HG02798 (cell line): ENCODE measurements around the gene QRFP.

Experiments used
- ATAC-seq: cut with Tn5 transposase; IDR thresholded peaks from one replicate; pipeline ENCODE4 v1.9.1; 2021; ENCODE audit warnings: mild to moderate bottlenecking; ENCODE audit not compliant: unreplicated experiment, poor library complexity

QRFP gene

DNA sequence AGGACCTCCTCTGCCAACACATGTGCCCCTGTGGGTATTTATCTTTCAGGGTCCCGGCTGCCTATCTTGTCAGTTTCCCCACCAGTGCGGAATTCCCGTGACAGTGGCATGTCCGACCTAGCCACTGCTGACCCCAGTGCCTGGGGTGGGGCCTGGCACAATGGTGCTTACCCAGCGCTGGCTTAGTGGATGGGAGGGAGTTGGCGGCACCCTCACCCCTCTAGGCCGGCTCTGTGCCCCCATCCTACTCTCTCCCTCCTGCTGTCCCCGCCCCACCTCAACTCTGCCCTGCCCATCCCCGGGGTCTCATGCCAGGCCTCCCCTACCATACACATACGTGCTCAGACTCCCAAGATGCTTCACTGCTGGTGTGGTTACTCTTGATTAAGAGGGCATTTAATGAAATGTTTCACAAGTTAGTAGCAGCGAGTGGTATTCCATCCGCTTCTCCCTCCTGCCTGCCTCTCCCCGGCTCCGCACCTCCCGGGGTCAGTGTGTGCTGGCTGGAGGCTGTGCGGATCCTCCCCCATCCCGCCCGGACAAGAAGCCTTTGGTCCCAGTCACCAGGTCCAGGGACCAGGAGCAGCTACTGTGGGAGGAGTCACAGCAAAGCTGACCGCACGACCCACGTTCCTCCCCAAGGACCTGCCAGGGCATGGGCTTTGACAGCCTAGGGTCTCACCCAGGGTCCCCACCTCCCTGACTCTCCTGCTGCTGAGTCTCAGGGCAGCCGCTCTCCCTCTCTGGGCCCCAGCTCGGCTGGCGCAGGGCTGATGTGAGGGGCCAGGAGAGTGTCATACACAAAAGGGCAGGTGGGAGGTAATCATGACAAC, 9.5 kb upstream of the QRFP start:
- ATAC-seq: no peak

DNA sequence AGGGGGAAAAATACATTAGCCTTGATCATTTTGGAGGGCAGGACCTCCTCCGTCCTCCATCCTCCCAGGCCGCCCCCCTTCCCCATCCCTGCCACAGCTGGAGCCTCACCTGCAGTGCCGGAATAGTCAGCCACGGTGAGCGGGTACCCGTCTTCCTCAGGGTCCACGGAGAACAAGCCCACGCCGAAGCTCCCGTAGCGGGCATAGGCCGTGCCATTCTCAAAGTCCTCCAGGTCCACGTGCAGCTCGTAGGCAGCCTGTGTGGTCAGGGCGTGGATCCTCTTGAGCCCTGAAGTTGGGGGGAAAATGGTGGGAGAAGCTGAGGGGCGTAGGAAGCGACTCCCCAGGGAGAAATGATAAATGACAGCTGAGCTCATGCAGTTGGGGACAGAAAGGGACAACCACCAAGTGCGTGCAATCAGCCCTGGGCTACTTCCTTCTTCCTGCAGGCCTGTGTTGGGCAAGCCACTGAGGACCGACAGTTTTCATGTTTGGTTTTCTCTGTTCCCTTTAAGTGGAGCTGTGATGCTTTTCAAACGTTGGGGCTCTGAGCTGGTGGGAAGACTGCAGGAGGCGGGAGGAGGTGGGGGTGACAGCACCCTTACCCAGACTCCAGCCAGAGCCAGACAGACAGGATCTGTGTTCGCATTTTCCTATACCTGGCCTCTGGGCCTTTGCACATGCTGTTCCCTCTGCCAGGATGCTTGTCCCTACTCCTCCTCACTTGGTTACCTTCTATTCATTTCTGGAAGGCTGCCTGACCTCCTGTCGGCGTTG, 8.7 kb upstream of the QRFP start:
- ATAC-seq: no peak

- ATAC-seq: no peak
These were observed 7.7 kb upstream of the QRFP start for GRCh38 chr9:130904070-130905044.

- ATAC-seq: no peak
These were observed 6.8 kb upstream of the QRFP start for GRCh38 chr9:130903194-130904069.

- no peak for ATAC-seq
These were observed 5.9 kb upstream of the QRFP start for GRCh38 chr9:130902204-130903185.

- ATAC-seq: no peak
These were observed 5.0 kb upstream of the QRFP start for GRCh38 chr9:130901498-130902203.

- ATAC-seq: no peak
These were observed 4.3 kb upstream of the QRFP start for GRCh38 chr9:130900701-130901497.

GRCh38 chr9:130899051-130899748, 2.6 kb upstream of the QRFP start:
- ATAC-seq: no peak

DNA sequence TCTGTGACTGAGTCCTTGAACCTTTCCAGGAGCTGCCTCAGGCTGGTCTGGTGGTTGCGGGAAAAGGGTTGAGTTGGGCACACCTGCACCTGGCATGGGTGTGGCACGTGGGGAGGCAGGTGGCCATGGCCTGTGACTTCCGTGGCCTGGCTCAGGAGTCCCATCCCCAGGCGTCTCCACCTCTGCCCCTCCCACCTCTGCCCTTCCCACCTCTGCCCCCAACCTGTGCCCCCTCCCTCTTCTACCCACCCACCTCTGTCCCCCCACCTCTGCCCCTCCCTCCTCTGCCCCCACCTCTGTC, 1.9 kb upstream of the QRFP start:
- ATAC-seq: no peak

GRCh38 chr9:130897848-130898551, 1.4 kb upstream of the QRFP start:
- no peak for ATAC-seq

GRCh38 chr9:130897105-130897751, 616 bp upstream of the QRFP start:
- no peak for ATAC-seq

GRCh38 chr9:130895481-130896232, 955 bp downstream of the QRFP start:
- ATAC-seq: no peak

DNA sequence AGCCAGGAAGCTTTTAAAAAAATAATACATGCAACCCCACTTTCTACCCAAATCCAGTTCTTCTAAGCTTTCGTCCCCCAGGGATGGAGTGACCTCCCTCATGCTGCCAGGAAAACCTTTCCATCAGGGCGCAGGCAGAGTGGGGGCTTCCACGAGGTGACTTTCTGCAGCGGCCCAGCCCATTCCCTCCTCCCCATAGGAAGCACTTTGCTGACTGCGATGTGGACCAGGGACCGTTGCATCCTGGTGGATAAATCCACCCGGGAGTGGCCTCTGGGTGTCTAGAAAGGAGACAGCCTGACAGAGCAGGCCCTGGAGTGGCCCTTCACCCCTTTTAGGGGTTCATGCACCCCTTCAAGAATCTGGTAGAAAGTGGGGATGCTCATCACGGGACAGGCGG, 1.6 kb downstream of the QRFP start:
- ATAC-seq: no peak

DNA sequence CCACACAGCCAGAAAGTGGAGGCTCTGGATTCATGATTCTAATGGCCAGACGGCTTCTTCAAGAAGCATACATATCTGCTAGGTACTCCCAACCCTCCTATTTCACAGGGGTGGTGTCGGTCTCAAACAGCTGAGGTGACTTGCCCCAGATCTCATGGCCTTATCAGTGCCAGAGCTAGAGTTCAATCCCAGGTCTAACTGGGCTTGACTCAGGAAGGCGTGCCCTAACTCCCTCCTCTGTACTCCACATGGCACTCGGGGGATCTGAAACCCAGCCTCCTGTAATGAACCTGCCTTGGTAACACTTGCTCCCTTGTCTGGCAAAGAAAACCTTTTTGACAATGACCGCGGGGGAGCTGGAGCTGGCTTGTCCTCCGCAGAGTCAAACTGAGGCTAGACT, 2.1 kb downstream of the QRFP start:
- no peak for ATAC-seq
